Fibroblast of villous mesenchyme (primary cell): ENCODE data around the gene ARHGEF37. TPM values are rescaled to one million over a fixed set of nuclear protein-coding genes. Genes with fewer than 3 reads are reported as not detected.
A peak's percentile ranks its signal among the peaks of the same experiment; 100 is the strongest.

Experiments used
- DNase-seq: peaks from one replicate; pipeline ENCODE4 v3.0.0-alpha.2; 2010; ENCODE audit warnings: low read depth
- H3K4me3 ChIP-seq: 2 replicates; pipeline ENCODE4 v1.5.1; 2011; ENCODE audit warnings: low read depth, mild to moderate bottlenecking, low read length
- total RNA-seq: library from RNA; depleted of rRNA; stranded (reverse); fragments of >200 nt; gene quantifications from 2 replicates; pipeline ENCODE4 v1.2.3, GENCODE V29; 2012
- TF ChIP-seq, protein P1 (sequence below): IDR thresholded peaks from 2 replicates; pipeline ENCODE4 v1.5.1; 2012; ENCODE audit warnings: low read depth, mild to moderate bottlenecking, low read length; ENCODE audit not compliant: insufficient read depth

Gene ARHGEF37
- total RNA-seq, 1 donor: 0.43 TPM

- TF ChIP-seq, protein P1, sequence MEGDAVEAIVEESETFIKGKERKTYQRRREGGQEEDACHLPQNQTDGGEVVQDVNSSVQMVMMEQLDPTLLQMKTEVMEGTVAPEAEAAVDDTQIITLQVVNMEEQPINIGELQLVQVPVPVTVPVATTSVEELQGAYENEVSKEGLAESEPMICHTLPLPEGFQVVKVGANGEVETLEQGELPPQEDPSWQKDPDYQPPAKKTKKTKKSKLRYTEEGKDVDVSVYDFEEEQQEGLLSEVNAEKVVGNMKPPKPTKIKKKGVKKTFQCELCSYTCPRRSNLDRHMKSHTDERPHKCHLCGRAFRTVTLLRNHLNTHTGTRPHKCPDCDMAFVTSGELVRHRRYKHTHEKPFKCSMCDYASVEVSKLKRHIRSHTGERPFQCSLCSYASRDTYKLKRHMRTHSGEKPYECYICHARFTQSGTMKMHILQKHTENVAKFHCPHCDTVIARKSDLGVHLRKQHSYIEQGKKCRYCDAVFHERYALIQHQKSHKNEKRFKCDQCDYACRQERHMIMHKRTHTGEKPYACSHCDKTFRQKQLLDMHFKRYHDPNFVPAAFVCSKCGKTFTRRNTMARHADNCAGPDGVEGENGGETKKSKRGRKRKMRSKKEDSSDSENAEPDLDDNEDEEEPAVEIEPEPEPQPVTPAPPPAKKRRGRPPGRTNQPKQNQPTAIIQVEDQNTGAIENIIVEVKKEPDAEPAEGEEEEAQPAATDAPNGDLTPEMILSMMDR: no peak
- H3K4me3 ChIP-seq: no peak overlapping the region
- peak; percentile 88 for DNase-seq
Observed at GRCh38 chr5:149605998-149606724, 24.9 kb downstream of the ARHGEF37 start.

DNA sequence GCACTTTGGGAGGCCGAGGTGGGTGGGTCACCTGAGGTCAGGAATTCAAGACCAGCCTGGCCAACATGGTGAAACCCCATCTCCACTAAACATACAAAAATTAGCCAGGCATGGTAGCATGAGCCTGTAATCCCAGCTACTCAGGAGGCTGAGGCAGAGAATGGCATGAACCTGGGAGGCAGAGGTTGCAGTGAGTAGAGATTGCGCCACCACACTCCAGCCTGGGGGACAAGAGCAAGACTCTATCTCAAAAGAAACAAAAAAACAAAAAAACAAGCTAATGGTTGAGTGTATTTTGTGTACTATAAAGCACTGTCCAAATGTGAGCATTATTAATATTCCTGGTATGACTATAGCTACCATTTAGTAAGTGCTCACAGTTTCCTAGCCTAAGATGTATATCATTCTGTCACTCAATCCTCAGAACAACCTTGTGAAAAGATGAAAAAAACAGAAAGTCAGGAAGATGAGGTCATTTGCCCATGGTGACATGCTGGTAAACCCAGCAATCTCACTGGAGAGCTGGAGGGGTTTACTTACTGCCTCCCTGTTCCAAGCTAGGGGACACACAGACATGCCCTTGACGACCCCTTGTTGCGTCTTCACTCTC, 27.7 kb downstream of the ARHGEF37 start:
- no peak overlapping the region for H3K4me3 ChIP-seq
- DNase-seq: peak; percentile 39
- TF ChIP-seq, protein P1: no peak

- no peak overlapping the region for H3K4me3 ChIP-seq
- TF ChIP-seq, protein P1: no peak
- DNase-seq: peak; percentile 42
Observed at GRCh38 chr5:149609640-149610219, 28.4 kb downstream of the ARHGEF37 start.

GRCh38 chr5:149610589-149611255, 29.4 kb downstream of the ARHGEF37 start:
- no peak overlapping the region for H3K4me3 ChIP-seq
- TF ChIP-seq, protein P1: no peak
- DNase-seq: no peak

DNA sequence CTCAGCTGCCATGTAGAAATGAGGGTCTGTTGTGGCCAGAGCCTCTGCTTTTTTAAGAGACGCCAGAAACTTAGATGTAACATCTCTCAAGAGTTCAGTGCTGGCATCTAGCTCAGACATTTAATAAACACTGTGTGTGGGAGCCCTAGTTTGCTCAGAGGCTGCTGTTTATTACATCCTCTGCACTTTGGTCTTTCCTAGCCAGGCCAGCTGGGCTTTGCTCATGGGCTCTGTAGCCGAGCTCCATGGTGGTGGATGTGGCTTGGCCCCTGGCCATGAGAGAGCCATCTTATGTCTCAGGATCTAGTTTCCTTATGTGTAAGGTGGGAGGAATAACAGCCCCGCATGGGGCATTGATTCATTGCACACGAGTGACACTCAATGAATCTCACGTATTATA, 30.0 kb downstream of the ARHGEF37 start:
- DNase-seq: peak; percentile 91
- TF ChIP-seq, protein P1: no peak
- H3K4me3 ChIP-seq: no peak overlapping the region

DNA sequence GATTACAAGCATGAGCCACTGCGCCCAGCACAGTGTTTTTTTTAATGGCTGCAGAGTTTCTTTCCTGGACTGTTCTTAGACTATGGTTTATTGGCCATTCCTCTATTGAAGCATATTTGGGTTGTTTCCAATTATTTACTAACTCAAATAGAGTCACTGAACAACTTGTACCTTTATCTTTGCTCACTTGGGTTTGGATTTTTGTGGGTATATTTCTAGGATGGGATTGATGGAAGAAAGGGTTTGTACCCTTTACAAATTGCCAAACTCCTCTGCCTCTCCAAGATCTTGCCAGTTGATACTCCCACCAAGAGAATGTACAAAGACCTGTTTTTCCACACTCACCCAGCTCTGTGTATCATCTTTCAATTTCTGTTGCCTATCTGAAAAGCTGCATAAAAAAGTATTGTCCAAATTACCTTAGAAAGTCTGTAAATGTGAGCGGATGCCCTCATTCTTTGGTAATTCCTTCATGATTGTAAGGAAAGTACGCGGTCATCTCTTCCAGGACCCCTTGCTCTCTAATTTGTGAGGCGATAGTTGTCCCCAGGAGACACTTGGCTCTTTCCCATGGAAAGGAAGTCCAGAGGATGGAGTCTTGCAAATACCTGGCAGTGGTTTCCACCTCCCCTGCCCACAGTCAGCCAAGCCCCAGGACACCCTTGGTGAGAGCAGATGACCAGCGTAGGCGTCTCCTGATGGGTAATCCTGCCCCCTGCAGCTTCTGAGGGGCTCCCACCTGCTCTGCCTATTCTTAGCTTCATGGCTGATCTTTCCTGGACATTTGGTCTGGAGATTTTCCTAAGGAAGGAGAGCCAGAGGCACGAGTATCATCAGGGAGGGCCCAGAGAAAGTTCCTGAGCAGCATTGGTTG, 33.0 kb downstream of the ARHGEF37 start:
- no peak overlapping the region for H3K4me3 ChIP-seq
- TF ChIP-seq, protein P1: no peak
- DNase-seq: no peak
